GM12878 (cell line): ENCODE results near the gene ADIG. TPM values are rescaled to one million over a fixed set of nuclear protein-coding genes. Genes with fewer than 3 reads are reported as not detected.

ENCODE experiments used
- ATAC-seq: fragments of 200-7000 bp; cut with Tn5 transposase; 3 replicates; pipeline ENCODE4 v1.9.1; 2020; ENCODE audit warnings: mild to moderate bottlenecking, moderate library complexity
- BruUV-seq: library from RNA; stranded (reverse); fragments of 400-500 nt; replicated peaks from 2 replicates; lab custom pipeline; 2021; lab: Mats Ljungman, UMichigan
- CTCF ChIA-PET: fragments of 300-600 bp; sonication (Branson Sonifier 250); formaldehyde crosslinking; extraction: SDS; loops from one replicate; lab custom pipeline; 2021; ENCODE audit warnings: inconsistent platforms; lab: Yijun Ruan, JAX
- POLR2A ChIA-PET: fragments of 350-600 bp; formaldehyde crosslinking; extraction: SDS; loops from one replicate; lab custom pipeline; 2021; ENCODE audit warnings: inconsistent platforms; lab: Charles Lee
- RAD21 ChIA-PET: fragments of 300-600 bp; sonication (Branson Sonifier 250); formaldehyde crosslinking; loops from one replicate; lab custom pipeline; 2023; ENCODE audit warnings: antibody characterized with exemption; ENCODE audit not compliant: unreplicated experiment; lab: Charles Lee
- SMC1A ChIA-PET: fragments of 300-600 bp; sonication (Branson Sonifier 250); formaldehyde crosslinking; loops from one replicate; lab custom pipeline; 2023; ENCODE audit not compliant: unreplicated experiment, uncharacterized antibody; lab: Charles Lee
- DNase-seq: peaks from one replicate; pipeline ENCODE4 v3.0.0-alpha.2; 2011; ENCODE audit warnings: low read depth, low spot score
- FAIRE-seq: peaks from 3 replicates; lab custom pipeline; 2011; peaks lifted over from hg19 to GRCh38; lab: Jason Lieb, UNC
- H2AFZ ChIP-seq: 2 replicates; pipeline ENCODE4 v1.6.0; 2011; ENCODE audit warnings: low read depth, low read length, control low read depth; ENCODE audit not compliant: control insufficient read depth
- H3K27ac ChIP-seq: 2 replicates; pipeline ENCODE4 v1.5.1; 2011; ENCODE audit warnings: control low read depth; ENCODE audit not compliant: control insufficient read depth, insufficient read depth
- H3K27me3 ChIP-seq, 2 experiments: replicated peaks in 1 of 2; 2 replicates each; pipeline versions ENCODE4 v1.6.0 to v1.6.1; 2011; ENCODE audit warnings: low read length in 1 of 2; ENCODE audit not compliant: control insufficient read depth in 2 of 2, insufficient read depth in 2 of 2
- H3K36me3 ChIP-seq, 2 experiments: 2 replicates each; pipeline ENCODE4 v1.5.1; 2011; ENCODE audit warnings: low read length in 1 of 2; ENCODE audit not compliant: control insufficient read depth in 2 of 2, insufficient read depth in 2 of 2
- H3K4me1 ChIP-seq: 2 replicates; pipeline ENCODE4 v1.6.1; 2011; ENCODE audit warnings: mild to moderate bottlenecking, low read length, moderate library complexity, mixed read lengths; ENCODE audit not compliant: control insufficient read depth, insufficient read depth
- H3K4me2 ChIP-seq: 2 replicates; pipeline ENCODE4 v1.6.0; 2011; ENCODE audit warnings: control low read depth; ENCODE audit not compliant: control insufficient read depth, insufficient read depth
- H3K4me3 ChIP-seq: fragments of 200-600 bp; sonication (generic); 2 replicates; pipeline ENCODE4 v1.5.1; 2016
- H3K79me2 ChIP-seq: 2 replicates; pipeline ENCODE4 v1.6.0; 2011; ENCODE audit warnings: low read length; ENCODE audit not compliant: control insufficient read depth, insufficient read depth
- H3K9ac ChIP-seq: 2 replicates; pipeline ENCODE4 v1.8.0; 2011; ENCODE audit warnings: low read length, control low read depth, mixed read lengths; ENCODE audit not compliant: control insufficient read depth, insufficient read depth
- H3K9me3 ChIP-seq: replicated peaks from 3 replicates; pipeline ENCODE4 v1.5.1; 2011; ENCODE audit warnings: mild to moderate bottlenecking, low read length; ENCODE audit not compliant: control insufficient read depth, insufficient read depth
- H4K20me1 ChIP-seq: 2 replicates; pipeline ENCODE4 v1.6.0; 2011; ENCODE audit not compliant: control insufficient read depth, insufficient read depth
- CEBPZ ChIP-seq: fragments of 150-350 bp; IDR thresholded peaks from 2 replicates; pipeline ENCODE4 v1.6.1; 2016; ENCODE audit warnings: low read depth, low read length
- KAT2A ChIP-seq: conservative IDR thresholded peaks from 2 replicates; pipeline ENCODE4 v1.6.1; 2011; ENCODE audit warnings: low read depth, low read length; ENCODE audit not compliant: control insufficient read depth
- whole genome bisulfite sequencing: methylation state at CpG from one replicate; pipeline ENCODE4 v1.1.6; 2016; ENCODE audit warnings: low lambda C conversion rate; ENCODE audit not compliant: insufficient replicate concordance, insufficient coverage; ENCODE audit errors: missing lambda C conversion rate; 5-methylcytosine and 5-hydroxymethylcytosine counted together
- in situ Hi-C: fragments of 300-500 bp; cut with MboI; formaldehyde crosslinking; loops from 9 replicates; pipeline ENCODE4 v1.14.3; 2018; ENCODE audit warnings: mixed read lengths
- intact Hi-C: fragments of 100-400 bp; cut with micrococcal nuclease; formaldehyde crosslinking; loops from one replicate; pipeline ENCODE4 v1.14.2; 2022; ENCODE audit not compliant: unreplicated experiment
- polyA plus RNA-seq, 11 experiments: library from polyadenylated mRNA; depleted of rRNA in 4 of 11; unstranded in 6 of 11; stranded (reverse) in 5 of 11; fragments of >200 nt; fragmentation: Nextera tagmentation in 4 of 11; fragmentation: Illumina TruSeq in 1 of 11; extraction: Ambion mirVana in 4 of 11; extraction: Trizol in 1 of 11; gene quantifications; 1 replicate in 1 of 11; 2 replicates in 10 of 11; pipeline versions ENCODE4 v1.2.1 to v1.2.3, GENCODE V29; 2011 to 2016; ENCODE audit warnings: inconsistent platforms in 2 of 11, missing spikeins in 2 of 11, low read depth in 1 of 11
- total RNA-seq, 4 experiments: library from RNA; depleted of rRNA in 3 of 4; stranded (reverse); fragments of >200 nt in 3 of 4; fragmentation: Illumina TruSeq in 1 of 4; extraction: Trizol in 1 of 4; gene quantifications; 2 replicates each; pipeline versions ENCODE4 v1.2.1 to v1.2.3, GENCODE V29; 2013 to 2021

The ADIG gene
- total and polyA plus RNA-seq, 10 of the 15 experiments (the other 5 are each of a cell fraction or from before 2014, with no cell fraction given), result not detected

- ChIA-PET RAD21 (no interaction called here), POLR2A (no interaction called here), SMC1A (no interaction called here), CTCF (no interaction called here)
- TF ChIP-seq KAT2A, result no peak
- no peak for TF ChIP-seq CEBPZ
- Histone ChIP-seq H3K79me2 (no peaks in the 10 kb centered on the region), H3K27me3 (peaks cover 0 to 3% of the 10 kb centered on the region in 2 experiments; a peak in 2 of 4 replicates), H3K27ac (no peak overlapping the region), H3K4me2 (no peak overlapping the region), H3K9me3 (no peaks in the 10 kb centered on the region), H3K36me3 (no peaks in the 10 kb centered on the region), H3K4me1 (no peaks in the 10 kb centered on the region), H3K4me3 (no peak overlapping the region), H2AFZ (no peak overlapping the region), H3K9ac (no peak overlapping the region), H4K20me1 (no peaks in the 10 kb centered on the region)
- FAIRE-seq (no peak), ATAC-seq (no peak), DNase-seq (no peak)
- in situ Hi-C loops (no loop called here), intact Hi-C loops (no loop called here)
- no TSS peak for BruUV-seq
- WGBS, result 54% methylated on average over 16 of the region's 16 CpGs
These were observed 36.2 kb downstream of the ADIG start for GRCh38 chr20:38617011-38617829.
